CD1c-positive myeloid dendritic cell (primary cell): ENCODE measurements around the gene HSD17B1.
"Not testable (repeated sequence)": the region's sequence is repeated elsewhere in the genome, so short reads cannot be mapped to it uniquely, and the experiment has no call there.

ENCODE experiments used
- DNase-seq: peaks from one replicate; pipeline ENCODE4 v3.0.0-alpha.2; 2016; ENCODE audit errors: extremely low spot score

The HSD17B1 gene

GRCh38 chr17:42525221-42525620 is 27.5 kb upstream of the HSD17B1 start:
- DNase-seq: no peak

- peak; percentile 13 for DNase-seq
Measured at GRCh38 chr17:42526031-42526444, 26.7 kb upstream of the HSD17B1 start.

- no peak for DNase-seq
Measured at GRCh38 chr17:42527932-42528331, 24.8 kb upstream of the HSD17B1 start.

- no peak for DNase-seq
Measured at GRCh38 chr17:42529061-42529460, 23.7 kb upstream of the HSD17B1 start.

GRCh38 chr17:42530952-42531454 is 21.7 kb upstream of the HSD17B1 start:
- no peak for DNase-seq

GRCh38 chr17:42531455-42532354 is 21.0 kb upstream of the HSD17B1 start:
- peak; percentile 72 for DNase-seq

- DNase-seq: no peak
Measured at GRCh38 chr17:42535155-42536047, 17.3 kb upstream of the HSD17B1 start.

- DNase-seq: peak; percentile 95
Measured at GRCh38 chr17:42536048-42536371, 16.7 kb upstream of the HSD17B1 start, which contains the start of gene NAGLU. Gene NAGLU (plus strand): TSS chr17:42536241. CDS start chr17:42536273, 32 bp downstream.

GRCh38 chr17:42536372-42537155 is 16.2 kb upstream of the HSD17B1 start:
- peak; percentile 71 for DNase-seq

- DNase-seq: no peak
Measured at GRCh38 chr17:42537156-42537805, 15.4 kb upstream of the HSD17B1 start.

GRCh38 chr17:42537826-42538451 is 14.8 kb upstream of the HSD17B1 start:
- no peak for DNase-seq

- no peak for DNase-seq
Measured at GRCh38 chr17:42538482-42538881, 14.2 kb upstream of the HSD17B1 start.

GRCh38 chr17:42540558-42540957 is 12.2 kb upstream of the HSD17B1 start:
- DNase-seq: not testable (repeated sequence)

GRCh38 chr17:42541041-42541833 is 11.5 kb upstream of the HSD17B1 start:
- DNase-seq: no peak

- DNase-seq: no peak
Measured at GRCh38 chr17:42543190-42544079, 9.3 kb upstream of the HSD17B1 start.

GRCh38 chr17:42544874-42545283 is 7.8 kb upstream of the HSD17B1 start:
- DNase-seq: no peak

- DNase-seq: not testable (repeated sequence)
Measured at GRCh38 chr17:42545755-42546505, 6.8 kb upstream of the HSD17B1 start.

GRCh38 chr17:42547001-42547461 is 5.7 kb upstream of the HSD17B1 start:
- DNase-seq: no peak
